A673 (cell line): ENCODE results near the gene ODAD3. TPM values are rescaled to one million over a fixed set of nuclear protein-coding genes. Genes with fewer than 3 reads are reported as not detected.

Source experiments
- BruUV-seq: library from RNA; stranded (reverse); fragments of 400-500 nt; replicated peaks from 2 replicates; lab custom pipeline; 2021; lab: Mats Ljungman, UMichigan
- CTCF ChIA-PET: fragments of 300-600 bp; sonication (Branson Sonifier 250); formaldehyde crosslinking; loops from one replicate; lab custom pipeline; 2022; ENCODE audit warnings: antibody characterized with exemption; lab: Charles Lee
- POLR2A ChIA-PET: fragments of 300-600 bp; sonication (Branson Sonifier 250); formaldehyde crosslinking; loops from one replicate; lab custom pipeline; 2022; ENCODE audit warnings: antibody characterized with exemption; ENCODE audit not compliant: low non-redundant PET; lab: Charles Lee
- DNase-seq: peaks from one replicate; pipeline ENCODE4 v3.0.0-alpha.2; 2015; ENCODE audit warnings: low spot score
- H3K27ac ChIP-seq: fragments of 200-600 bp; sonication (generic); 2 replicates; pipeline ENCODE4 v1.5.1; 2016; ENCODE audit warnings: mixed run types, low read depth, mild to moderate bottlenecking, mixed read lengths, antibody characterized with exemption, low read length; ENCODE audit not compliant: poor library complexity, severe bottlenecking
- H3K27me3 ChIP-seq: fragments of 200-600 bp; sonication (generic); replicated peaks from 2 replicates; pipeline ENCODE4 v1.6.1; 2017; ENCODE audit warnings: mixed run types, low read depth, mild to moderate bottlenecking, mixed read lengths, antibody characterized with exemption, low read length; ENCODE audit not compliant: insufficient read depth, poor library complexity
- H3K36me3 ChIP-seq: fragments of 200-600 bp; sonication (generic); 2 replicates; pipeline ENCODE4 v1.6.1; 2016; ENCODE audit warnings: mixed run types, mild to moderate bottlenecking, mixed read lengths, antibody characterized with exemption, low read length; ENCODE audit not compliant: insufficient read depth, poor library complexity, severe bottlenecking
- H3K4me1 ChIP-seq: fragments of 200-600 bp; sonication (generic); 2 replicates; pipeline ENCODE4 v1.6.1; 2017; ENCODE audit warnings: mixed run types, mild to moderate bottlenecking, mixed read lengths, antibody characterized with exemption, low read length; ENCODE audit not compliant: insufficient read depth, poor library complexity, severe bottlenecking
- H3K4me3 ChIP-seq: fragments of 200-600 bp; sonication (generic); 2 replicates; pipeline ENCODE4 v1.5.1; 2016; ENCODE audit warnings: low read depth, mixed run types, mild to moderate bottlenecking, mixed read lengths, low read length; ENCODE audit not compliant: poor library complexity, severe bottlenecking
- H3K9me3 ChIP-seq: fragments of 200-600 bp; sonication (generic); 2 replicates; pipeline ENCODE4 v1.6.1; 2016; ENCODE audit warnings: mixed run types, low read depth, mild to moderate bottlenecking, mixed read lengths, antibody characterized with exemption, low read length; ENCODE audit not compliant: poor library complexity, severe bottlenecking
- EZH2 ChIP-seq: fragments of 200-600 bp; sonication (generic); IDR thresholded peaks from 2 replicates; pipeline ENCODE4 v1.6.1; 2017; ENCODE audit warnings: borderline replicate concordance, low read depth, mild to moderate bottlenecking, mixed read lengths, antibody characterized with exemption, low read length; ENCODE audit not compliant: poor library complexity, severe bottlenecking
- intact Hi-C: fragments of 100-400 bp; cut with micrococcal nuclease; formaldehyde crosslinking; loops from one replicate; pipeline ENCODE4 v1.10.0; 2022; ENCODE audit not compliant: unreplicated experiment
- total RNA-seq: library from RNA; stranded (reverse); gene quantifications from 2 replicates; pipeline ENCODE4 v1.2.3, GENCODE V29; 2021
- TF ChIP-seq, protein P1 (sequence below): fragments of 300-800, 200-600 bp; sonication (generic); conservative IDR thresholded peaks from 2 replicates; pipeline ENCODE4 v1.5.1; 2017; ENCODE audit warnings: low read depth, mild to moderate bottlenecking, antibody characterized with exemption, low read length, moderate library complexity, mixed read lengths

Gene ODAD3
- total RNA-seq, 1 experiment from 2014 or later, result 0.39 TPM

GRCh38 chr19:11399667-11400066 is 35.3 kb downstream of the ODAD3 start:
- intact Hi-C loops, result no loop called here

DNA sequence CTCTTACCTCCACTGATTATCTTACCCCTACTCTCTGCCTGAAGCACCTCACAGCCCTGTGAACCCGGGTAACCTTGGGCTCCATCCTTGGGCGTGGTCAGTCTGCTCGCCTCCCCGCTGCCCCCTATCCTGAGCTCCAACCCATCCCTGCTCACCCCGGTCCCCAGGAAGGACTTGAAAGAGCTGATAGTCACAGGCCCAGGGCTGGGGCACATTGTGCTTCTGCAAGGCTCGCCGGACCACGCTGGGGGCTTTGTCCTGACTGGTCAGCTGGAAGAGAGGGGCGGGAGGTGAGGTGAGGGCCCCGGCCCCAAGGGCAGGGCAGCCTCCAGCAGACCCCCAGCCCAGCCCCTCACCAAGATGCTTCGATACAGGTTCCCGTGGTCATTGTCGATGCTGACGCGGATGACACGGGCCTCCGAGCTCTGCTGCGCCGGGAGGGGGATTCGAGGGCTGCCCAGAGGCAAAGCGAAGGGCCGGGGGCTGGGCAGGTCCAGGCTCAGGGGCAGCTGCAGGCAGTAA is 37.8 kb downstream of the ODAD3 start:
- Histone ChIP-seq H3K4me1 (no peaks in the 10 kb centered on the region), H3K27me3 (no peaks in the 10 kb centered on the region), H3K36me3 (no peaks in the 10 kb centered on the region), H3K4me3 (no peak overlapping the region), H3K9me3 (no peaks in the 10 kb centered on the region), H3K27ac (no peak overlapping the region)
- no TSS peak for BruUV-seq
- TF ChIP-seq, protein P1, sequence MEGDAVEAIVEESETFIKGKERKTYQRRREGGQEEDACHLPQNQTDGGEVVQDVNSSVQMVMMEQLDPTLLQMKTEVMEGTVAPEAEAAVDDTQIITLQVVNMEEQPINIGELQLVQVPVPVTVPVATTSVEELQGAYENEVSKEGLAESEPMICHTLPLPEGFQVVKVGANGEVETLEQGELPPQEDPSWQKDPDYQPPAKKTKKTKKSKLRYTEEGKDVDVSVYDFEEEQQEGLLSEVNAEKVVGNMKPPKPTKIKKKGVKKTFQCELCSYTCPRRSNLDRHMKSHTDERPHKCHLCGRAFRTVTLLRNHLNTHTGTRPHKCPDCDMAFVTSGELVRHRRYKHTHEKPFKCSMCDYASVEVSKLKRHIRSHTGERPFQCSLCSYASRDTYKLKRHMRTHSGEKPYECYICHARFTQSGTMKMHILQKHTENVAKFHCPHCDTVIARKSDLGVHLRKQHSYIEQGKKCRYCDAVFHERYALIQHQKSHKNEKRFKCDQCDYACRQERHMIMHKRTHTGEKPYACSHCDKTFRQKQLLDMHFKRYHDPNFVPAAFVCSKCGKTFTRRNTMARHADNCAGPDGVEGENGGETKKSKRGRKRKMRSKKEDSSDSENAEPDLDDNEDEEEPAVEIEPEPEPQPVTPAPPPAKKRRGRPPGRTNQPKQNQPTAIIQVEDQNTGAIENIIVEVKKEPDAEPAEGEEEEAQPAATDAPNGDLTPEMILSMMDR, result no peak
- TF ChIP-seq EZH2, result no peak
- ChIA-PET CTCF (no interaction called here), POLR2A (no interaction called here)
- intact Hi-C loops, result no loop called here
- DNase-seq, result no peak

More at GRCh38 chr19:11399667-11400066, 35.3 kb downstream of the ODAD3 start:
- Histone ChIP-seq H3K27ac (no peak overlapping the region), H3K36me3 (no peaks in the 10 kb centered on the region), H3K27me3 (no peaks in the 10 kb centered on the region), H3K4me1 (no peaks in the 10 kb centered on the region), H3K9me3 (no peaks in the 10 kb centered on the region), H3K4me3 (no peak overlapping the region)
- no TSS peak for BruUV-seq
- TF ChIP-seq EZH2, result no peak
- ChIA-PET CTCF (interaction anchor here (0.6 kb wide), 1 partner anchor 1278 kb away, joined by 3 read pairs; no protein-coding TSS in a partner anchor), POLR2A (no interaction called here)
- DNase-seq, result no peak

- Histone ChIP-seq H3K4me3 (no peak overlapping the region), H3K27me3 (no peaks in the 10 kb centered on the region), H3K9me3 (no peaks in the 10 kb centered on the region), H3K4me1 (no peaks in the 10 kb centered on the region), H3K36me3 (no peaks in the 10 kb centered on the region), H3K27ac (no peak overlapping the region)
- TF ChIP-seq EZH2, result no peak
- TF ChIP-seq, protein P1, result no peak
- intact Hi-C loops, result no loop called here
- DNase-seq, result no peak
- BruUV-seq, result no TSS peak
- ChIA-PET CTCF (no interaction called here), POLR2A (no interaction called here)
Observed at GRCh38 chr19:11390933-11391680, 43.8 kb downstream of the ODAD3 start.
